Measurements from ENCODE around the gene TSHZ2. TPM values are rescaled to one million over a fixed set of nuclear protein-coding genes. Genes with fewer than 3 reads are reported as not detected.
"Not testable (repeated sequence)": the region's sequence is repeated elsewhere in the genome, so short reads cannot be mapped to it uniquely, and the experiment has no call there.

TSHZ2 gene
- total RNA-seq, 4 donors from 2014 or later = 1.9 to 12.9 (median 5.0) TPM

DNA sequence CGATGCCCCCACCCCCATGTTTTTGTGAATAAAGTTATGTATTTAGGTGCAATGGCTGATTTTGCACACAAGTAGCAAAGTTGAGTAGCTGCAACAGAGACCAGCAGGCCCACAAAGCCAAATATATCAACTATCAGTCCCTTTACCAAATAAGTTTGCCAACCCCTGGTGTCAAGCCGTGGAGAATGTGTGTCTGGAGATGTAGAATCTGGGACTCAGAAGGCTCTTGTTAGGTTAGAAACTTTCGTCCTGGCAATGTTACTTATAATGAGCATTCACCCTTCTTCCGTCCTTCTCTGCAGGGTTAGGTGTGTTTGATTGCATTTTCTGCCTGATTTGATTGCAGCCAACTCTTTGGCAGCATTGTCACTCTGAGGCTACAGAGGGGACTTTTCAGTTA is 563.7 kb downstream of the TSHZ2 start:
- intact Hi-C loops (cut with DNase I; ENCODE audit: low total_unique reads) (no loop called here), in situ Hi-C loops (cut with MboI; ENCODE audit: low pct_ligation_motif_present in 1 of 4, low pct_unique_long_range_greater_than_20kb in 1 of 4, low sequenced_read_pairs in 3 of 4) (loop anchor here in 2 of 4 donors (25.0 kb wide), 3 partner anchors 124 to 374 kb away; no protein-coding TSS in a partner anchor)
- DNase-seq = no peak
- 80 to 82% methylated on average over 1 to 4 of the region's 4 CpGs for WGBS, 2 donors (ENCODE audit: low coverage in 1 of 2)
- H3K4me3 ChIP-seq = no peak overlapping the region
- no peak for TF ChIP-seq POLR2AphosphoS5 (IDR thresholded peaks at IDR 0.05)
- no peak for TF ChIP-seq EP300 (IDR thresholded peaks at IDR 0.05; ENCODE audit: low read depth)
- no peak for TF ChIP-seq POLR2A (IDR thresholded peaks at IDR 0.05)
- no peak for TF ChIP-seq CTCF (IDR thresholded peaks at IDR 0.05)
- H3K9me3 ChIP-seq = no peaks in the 10 kb centered on the region
- no peak overlapping the region for H3K27ac ChIP-seq
- H3K36me3 ChIP-seq = no peaks in the 10 kb centered on the region
- H3K27me3 ChIP-seq = no peaks in the 10 kb centered on the region
- H3K4me1 ChIP-seq = no peaks in the 10 kb centered on the region

DNA sequence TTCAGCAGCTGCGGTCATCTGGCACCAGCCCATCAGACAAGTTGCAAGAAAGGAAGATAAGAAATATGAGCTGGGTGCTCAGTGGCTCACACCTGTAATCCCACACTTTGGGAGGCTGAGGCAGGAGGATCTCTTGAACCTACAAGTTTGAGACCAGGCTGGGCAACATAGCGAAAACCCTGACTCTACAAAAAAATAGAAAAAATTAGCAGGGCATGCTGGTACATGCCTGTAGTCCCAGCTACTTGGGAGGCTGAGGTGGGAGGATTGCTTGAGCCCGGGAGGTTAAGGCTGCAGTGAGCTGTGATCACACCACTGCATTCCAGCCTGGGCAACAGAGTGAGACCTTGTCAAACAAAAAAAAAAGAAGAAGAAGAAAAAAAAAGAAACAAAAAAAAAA is 564.2 kb downstream of the TSHZ2 start:
- H3K9me3 ChIP-seq; H3K27ac ChIP-seq; intact Hi-C loops (cut with DNase I; ENCODE audit: low total_unique reads); H3K36me3 ChIP-seq; DNase-seq; H3K4me1 ChIP-seq; H3K4me3 ChIP-seq; H3K27me3 ChIP-seq: not testable (repeated sequence)
- WGBS, 2 donors (ENCODE audit: low coverage in 1 of 2) = 74% methylated on average over 3 of the region's 3 CpGs; no CpG with 5 or more reads in 1 of the 2 donors
- in situ Hi-C loops (cut with MboI; ENCODE audit: low pct_ligation_motif_present in 1 of 4, low pct_unique_long_range_greater_than_20kb in 1 of 4, low sequenced_read_pairs in 3 of 4) = loop anchor here in 2 of 4 donors (25.0 kb wide), 3 partner anchors 124 to 374 kb away; no protein-coding TSS in a partner anchor

DNA sequence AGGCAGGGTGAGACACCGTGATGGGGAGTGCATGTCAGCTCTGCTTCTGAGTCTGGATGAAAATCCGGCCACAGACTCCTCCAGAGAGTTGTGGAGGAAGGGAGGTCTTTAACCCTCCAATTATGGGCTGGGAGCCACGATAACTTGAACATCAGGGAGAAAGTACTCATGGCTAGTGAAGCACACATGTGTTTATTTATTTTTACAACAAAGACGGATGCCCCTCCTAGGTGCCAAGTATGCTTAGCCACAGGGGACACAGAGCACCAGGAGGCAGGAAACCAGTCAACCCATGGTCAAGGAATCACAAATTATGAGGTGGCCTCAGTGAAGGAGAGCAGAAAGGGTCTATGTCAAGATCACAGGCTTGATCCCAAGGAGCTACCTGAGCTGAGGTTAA is 567.4 kb downstream of the TSHZ2 start:
- no peak for TF ChIP-seq CTCF (IDR thresholded peaks at IDR 0.05)
- TF ChIP-seq POLR2A (IDR thresholded peaks at IDR 0.05) = no peak
- no peak for TF ChIP-seq POLR2AphosphoS5 (IDR thresholded peaks at IDR 0.05)
- no peak for TF ChIP-seq EP300 (IDR thresholded peaks at IDR 0.05; ENCODE audit: low read depth)
- H3K36me3 ChIP-seq = no peaks in the 10 kb centered on the region
- DNase-seq = no peak
- H3K27me3 ChIP-seq = no peaks in the 10 kb centered on the region
- in situ Hi-C loops (cut with MboI; ENCODE audit: low pct_ligation_motif_present in 1 of 4, low pct_unique_long_range_greater_than_20kb in 1 of 4, low sequenced_read_pairs in 3 of 4) (loop anchor here in 2 of 4 donors (25.0 kb wide), 3 partner anchors 127 to 377 kb away; no protein-coding TSS in a partner anchor), intact Hi-C loops (cut with DNase I; ENCODE audit: low total_unique reads) (no loop called here)
- no peaks in the 10 kb centered on the region for H3K4me1 ChIP-seq
- no peak overlapping the region for H3K4me3 ChIP-seq
- 53 to 73% methylated on average over 2 to 4 of the region's 4 CpGs for WGBS, 2 donors (ENCODE audit: low coverage in 1 of 2)
- no peaks in the 10 kb centered on the region for H3K9me3 ChIP-seq
- no peak overlapping the region for H3K27ac ChIP-seq

Small RNA genes within 50 kb of the gene (small RNA-seq; reads per million reads assigned to genes)
- gene RF00019 = 0 reads per million in 4 donors
